CD8-positive, alpha-beta memory T cell (primary cell): ENCODE results near the gene AP1B1. TPM values are rescaled to one million over a fixed set of nuclear protein-coding genes. Genes with fewer than 3 reads are reported as not detected.

ENCODE experiments used
- CTCF ChIA-PET: fragments of 350-600 bp; sonication (Branson Sonifier 250); formaldehyde crosslinking; loops from one replicate; lab custom pipeline; 2021; ENCODE audit warnings: antibody characterized with exemption; lab: Charles Lee
- POLR2A ChIA-PET: fragments of 350-600 bp; sonication (Branson Sonifier 250); formaldehyde crosslinking; loops from one replicate; lab custom pipeline; 2021; ENCODE audit warnings: antibody characterized with exemption; lab: Charles Lee
- DNase-seq, 5 donors: peaks; one replicate each; pipeline versions ENCODE4 v3.0.0 to v3.0.0-alpha.2; 2020 to 2022; ENCODE audit warnings: mixed read lengths in 1 of 5
- H3K27ac ChIP-seq: one replicate; pipeline ENCODE4 v1.7.0; 2013; ENCODE audit warnings: low read depth, mild to moderate bottlenecking, low read length, moderate library complexity
- H3K27me3 ChIP-seq: 2 replicates; pipeline ENCODE4 v1.7.0; 2013; ENCODE audit warnings: low read length, mild to moderate bottlenecking; ENCODE audit not compliant: insufficient read depth, poor library complexity, severe bottlenecking
- H3K36me3 ChIP-seq: 2 replicates; pipeline ENCODE4 v1.7.0; 2013; ENCODE audit warnings: mild to moderate bottlenecking, low read length, moderate library complexity; ENCODE audit not compliant: insufficient read depth
- H3K4me1 ChIP-seq: 2 replicates; pipeline ENCODE4 v1.7.0; 2013; ENCODE audit warnings: mild to moderate bottlenecking, low read length, moderate library complexity; ENCODE audit not compliant: insufficient read depth
- H3K4me3 ChIP-seq: 2 replicates; pipeline ENCODE4 v1.7.0; 2013; ENCODE audit warnings: mild to moderate bottlenecking, low read length
- H3K9me3 ChIP-seq: 2 replicates; pipeline ENCODE4 v1.7.0; 2013; ENCODE audit warnings: mild to moderate bottlenecking, low read length
- H3K27ac Mint-ChIP-seq, 8 donors: one replicate each; pipeline ENCODE4 v1.8.0; 2020 to 2021; ENCODE audit warnings: mixed read lengths in 8 of 8, mild to moderate bottlenecking in 6 of 8, inconsistent platforms in 3 of 8, moderate library complexity in 3 of 8
- H3K27me3 Mint-ChIP-seq, 2 donors: one replicate each; pipeline ENCODE4 v1.8.0; 2020 to 2021; ENCODE audit warnings: mixed read lengths in 2 of 2, mild to moderate bottlenecking in 1 of 2, moderate library complexity in 1 of 2
- H3K36me3 Mint-ChIP-seq, 3 donors: one replicate each; pipeline ENCODE4 v1.8.0; 2020 to 2021; ENCODE audit warnings: mixed read lengths in 3 of 3, inconsistent platforms in 1 of 3, mild to moderate bottlenecking in 1 of 3
- H3K4me1 Mint-ChIP-seq, 3 donors: one replicate each; pipeline ENCODE4 v1.8.0; 2020 to 2021; ENCODE audit warnings: mixed read lengths in 3 of 3, inconsistent platforms in 1 of 3, mild to moderate bottlenecking in 1 of 3
- H3K4me3 Mint-ChIP-seq, 7 donors: one replicate each; pipeline ENCODE4 v1.8.0; 2020 to 2021; ENCODE audit warnings: mixed read lengths in 7 of 7, mild to moderate bottlenecking in 6 of 7, moderate library complexity in 4 of 7, inconsistent platforms in 2 of 7
- H3K9me3 Mint-ChIP-seq, 5 donors: one replicate each; pipeline ENCODE4 v1.8.0; 2020 to 2022; ENCODE audit warnings: mixed read lengths in 5 of 5, mild to moderate bottlenecking in 3 of 5, moderate library complexity in 2 of 5, inconsistent platforms in 1 of 5
- polyA plus RNA-seq: library from polyadenylated mRNA; unstranded; fragments of 300-500 nt; fragmentation: Illumina TruSeq; gene quantifications from one replicate; pipeline ENCODE4 v1.2.3, GENCODE V29; 2021
- total RNA-seq, 2 experiments: library from RNA; stranded (reverse); gene quantifications; one replicate each; pipeline ENCODE4 v1.2.3, GENCODE V29; 2021

Gene AP1B1
- total and polyA plus RNA-seq, 3 experiments from 2014 or later, result 22.9 to 75.1 (median 75.0) TPM

- no peaks in the 10 kb centered on the region for H3K27me3 ChIP-seq
- H3K36me3 ChIP-seq, result no peaks in the 10 kb centered on the region
- H3K9me3 ChIP-seq, result no peaks in the 10 kb centered on the region
- peak overlapping the region; percentile 33 to 94 (median 84) for H3K27ac Mint-ChIP-seq
- no peak overlapping the region for H3K4me3 ChIP-seq
- H3K9me3 Mint-ChIP-seq, result no peaks in the 10 kb centered on the region
- H3K27ac ChIP-seq, result no peak overlapping the region
- peaks cover 27% of the 10 kb centered on the region for H3K4me1 ChIP-seq
- POLR2A ChIA-PET, result no interaction called here
- no peak for DNase-seq
- H3K36me3 Mint-ChIP-seq, result peaks cover 0 to 41% (median 4%) of the 10 kb centered on the region in 3 donors
- peaks cover 58 to 86% (median 71%) of the 10 kb centered on the region in 3 donors for H3K4me1 Mint-ChIP-seq
- H3K4me3 Mint-ChIP-seq, result peak overlapping the region in 3 of 7 donors; percentile 53 to 93 (median 59)
- peaks cover 0 to 1% of the 10 kb centered on the region in 2 donors for H3K27me3 Mint-ChIP-seq
- CTCF ChIA-PET, result no interaction called here
Observed at GRCh38 chr22:29385151-29385704, 3.1 kb downstream of the AP1B1 start.

- Mint-ChIP-seq H3K9me3 (no peaks in the 10 kb centered on the region), H3K4me3 (no peak overlapping the region), H3K27ac (peak overlapping the region in 2 of 8 donors; percentile 38 to 91), H3K36me3 (peaks cover 0 to 50% (median 7%) of the 10 kb centered on the region in 3 donors), H3K27me3 (peaks cover 0 to 1% of the 10 kb centered on the region in 2 donors), H3K4me1 (peaks cover 62 to 89% (median 79%) of the 10 kb centered on the region in 3 donors)
- no peak for DNase-seq
- ChIA-PET CTCF (no interaction called here), POLR2A (no interaction called here)
- H3K4me3 ChIP-seq, result no peak overlapping the region
- peaks cover 21% of the 10 kb centered on the region for H3K4me1 ChIP-seq
- no peaks in the 10 kb centered on the region for H3K27me3 ChIP-seq
- H3K36me3 ChIP-seq, result peaks cover 4% of the 10 kb centered on the region
- no peak overlapping the region for H3K27ac ChIP-seq
- no peaks in the 10 kb centered on the region for H3K9me3 ChIP-seq
Observed at GRCh38 chr22:29383740-29384139, 4.6 kb downstream of the AP1B1 start.

GRCh38 chr22:29382580-29383302 lies 5.6 kb downstream of the AP1B1 start:
- peak overlapping the region in 2 of 7 donors; percentile 7 to 53 for H3K4me3 Mint-ChIP-seq
- Histone ChIP-seq H3K36me3 (peaks cover 4% of the 10 kb centered on the region), H3K4me3 (no peak overlapping the region), H3K4me1 (peaks cover 17% of the 10 kb centered on the region), H3K9me3 (no peaks in the 10 kb centered on the region), H3K27me3 (no peaks in the 10 kb centered on the region), H3K27ac (peak overlapping the region; percentile 6)
- CTCF ChIA-PET, result no interaction called here
- peak overlapping the region in 5 of 8 donors; percentile 34 to 84 (median 57) for H3K27ac Mint-ChIP-seq
- H3K9me3 Mint-ChIP-seq, result no peaks in the 10 kb centered on the region
- peaks cover 57 to 80% (median 72%) of the 10 kb centered on the region in 3 donors for H3K4me1 Mint-ChIP-seq
- peaks cover 0 to 53% (median 7%) of the 10 kb centered on the region in 3 donors for H3K36me3 Mint-ChIP-seq
- H3K27me3 Mint-ChIP-seq, result peaks cover 0 to 1% of the 10 kb centered on the region in 2 donors
- POLR2A ChIA-PET, result no interaction called here
- DNase-seq, result no peak

- Histone ChIP-seq H3K27ac (no peak overlapping the region), H3K36me3 (peaks cover 12% of the 10 kb centered on the region), H3K9me3 (no peaks in the 10 kb centered on the region), H3K4me1 (peaks cover 2% of the 10 kb centered on the region), H3K4me3 (no peak overlapping the region), H3K27me3 (no peaks in the 10 kb centered on the region)
- Mint-ChIP-seq H3K27ac (peak overlapping the region in 5 of 8 donors; percentile 7 to 67 (median 29)), H3K4me1 (peaks cover 51 to 73% (median 58%) of the 10 kb centered on the region in 3 donors), H3K27me3 (peaks cover 0 to 1% of the 10 kb centered on the region in 2 donors), H3K4me3 (no peak overlapping the region), H3K36me3 (peaks cover 4 to 69% (median 17%) of the 10 kb centered on the region in 3 donors), H3K9me3 (no peaks in the 10 kb centered on the region)
- ChIA-PET POLR2A (no interaction called here), CTCF (no interaction called here)
- DNase-seq, result no peak
Observed at GRCh38 chr22:29380856-29381255, 7.5 kb downstream of the AP1B1 start.

- H3K36me3 Mint-ChIP-seq, result peaks cover 6 to 71% (median 18%) of the 10 kb centered on the region in 3 donors
- ChIA-PET CTCF (no interaction called here), POLR2A (no interaction called here)
- peaks cover 0 to 1% of the 10 kb centered on the region in 2 donors for H3K27me3 Mint-ChIP-seq
- Histone ChIP-seq H3K4me3 (no peak overlapping the region), H3K9me3 (no peaks in the 10 kb centered on the region), H3K27me3 (no peaks in the 10 kb centered on the region), H3K27ac (no peak overlapping the region), H3K4me1 (no peaks in the 10 kb centered on the region), H3K36me3 (peaks cover 13% of the 10 kb centered on the region)
- no peak overlapping the region for H3K4me3 Mint-ChIP-seq
- H3K9me3 Mint-ChIP-seq, result no peaks in the 10 kb centered on the region
- peak overlapping the region in 6 of 8 donors; percentile 29 to 67 (median 50) for H3K27ac Mint-ChIP-seq
- no peak for DNase-seq
- H3K4me1 Mint-ChIP-seq, result peaks cover 48 to 73% (median 58%) of the 10 kb centered on the region in 3 donors
Observed at GRCh38 chr22:29380032-29380781, 8.2 kb downstream of the AP1B1 start.

GRCh38 chr22:29379258-29379657 lies 9.1 kb downstream of the AP1B1 start:
- Mint-ChIP-seq H3K27me3 (peaks cover 0 to 1% of the 10 kb centered on the region in 2 donors), H3K9me3 (no peaks in the 10 kb centered on the region), H3K36me3 (peaks cover 6 to 72% (median 17%) of the 10 kb centered on the region in 3 donors), H3K4me3 (no peak overlapping the region), H3K4me1 (peaks cover 43 to 69% (median 53%) of the 10 kb centered on the region in 3 donors), H3K27ac (peak overlapping the region in 5 of 8 donors; percentile 24 to 66 (median 54))
- POLR2A ChIA-PET, result no interaction called here
- Histone ChIP-seq H3K9me3 (no peaks in the 10 kb centered on the region), H3K4me3 (no peak overlapping the region), H3K27me3 (no peaks in the 10 kb centered on the region), H3K27ac (no peak overlapping the region), H3K4me1 (no peaks in the 10 kb centered on the region), H3K36me3 (peaks cover 13% of the 10 kb centered on the region)
- DNase-seq, result no peak
- CTCF ChIA-PET, result no interaction called here

GRCh38 chr22:29377979-29378378 lies 10.4 kb downstream of the AP1B1 start:
- H3K4me1 Mint-ChIP-seq, result peaks cover 40 to 62% (median 51%) of the 10 kb centered on the region in 3 donors
- H3K27me3 Mint-ChIP-seq, result peaks cover 0 to 1% of the 10 kb centered on the region in 2 donors
- no peak overlapping the region for H3K27ac Mint-ChIP-seq
- Histone ChIP-seq H3K27me3 (no peaks in the 10 kb centered on the region), H3K4me1 (no peaks in the 10 kb centered on the region), H3K36me3 (peaks cover 13% of the 10 kb centered on the region), H3K4me3 (no peak overlapping the region), H3K27ac (no peak overlapping the region), H3K9me3 (no peaks in the 10 kb centered on the region)
- DNase-seq, result no peak
- peaks cover 6 to 70% (median 16%) of the 10 kb centered on the region in 3 donors for H3K36me3 Mint-ChIP-seq
- POLR2A ChIA-PET, result no interaction called here
- CTCF ChIA-PET, result no interaction called here
- no peaks in the 10 kb centered on the region for H3K9me3 Mint-ChIP-seq
- no peak overlapping the region for H3K4me3 Mint-ChIP-seq
